GM21737 (cell line): ENCODE data around the gene SUPV3L1.
"Not testable (repeated sequence)": the region's sequence is repeated elsewhere in the genome, so short reads cannot be mapped to it uniquely, and the experiment has no call there.

Source experiments
- ATAC-seq: cut with Tn5 transposase; IDR thresholded peaks from one replicate; pipeline ENCODE4 v1.9.1; 2021; ENCODE audit warnings: mild to moderate bottlenecking, moderate library complexity; ENCODE audit not compliant: unreplicated experiment

SUPV3L1 gene

DNA sequence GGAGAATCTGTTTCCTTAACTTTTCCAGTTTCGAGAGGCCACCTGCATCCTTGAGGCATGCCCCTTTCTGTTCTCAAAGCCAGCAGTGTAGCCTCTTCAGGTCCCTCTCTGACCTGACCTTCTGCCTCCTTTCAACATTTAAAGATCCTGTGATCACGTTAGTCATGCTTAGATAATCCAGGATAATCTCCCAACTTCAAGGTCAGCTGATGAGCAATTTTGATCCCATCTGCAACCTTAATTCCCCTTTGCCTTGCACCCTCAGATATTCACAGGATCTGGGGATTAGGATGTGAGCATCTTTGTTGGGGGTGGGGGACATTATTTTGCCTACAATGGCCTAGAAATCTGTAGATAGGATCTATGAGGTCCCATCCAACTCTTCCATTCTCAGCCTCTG lies 48.1 kb downstream of the SUPV3L1 start:
- ATAC-seq: no peak

- ATAC-seq: no peak
These were observed 49.5 kb downstream of the SUPV3L1 start for GRCh38 chr10:69229616-69229916.

DNA sequence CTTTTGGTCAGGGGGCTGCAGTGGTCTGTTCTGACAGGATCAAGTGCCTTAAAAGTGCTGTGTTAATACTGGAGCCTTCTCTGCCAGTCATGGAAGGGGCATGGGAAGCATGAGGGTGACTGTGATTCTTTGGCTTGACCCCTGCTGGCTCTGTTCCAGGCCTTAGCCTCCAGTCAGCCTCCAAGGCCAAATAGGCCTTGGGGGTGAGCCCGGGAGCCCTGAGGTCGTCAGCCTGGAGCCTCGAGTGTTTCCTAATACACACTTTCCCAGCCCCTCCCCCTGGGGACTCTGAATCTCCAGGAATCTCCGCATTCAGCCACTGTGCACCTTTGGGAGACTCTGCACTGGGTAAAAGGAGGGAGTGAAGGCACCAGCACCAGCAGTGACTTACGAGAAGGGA lies 50.1 kb downstream of the SUPV3L1 start:
- no peak for ATAC-seq

- ATAC-seq: no peak
These were observed 52.2 kb downstream of the SUPV3L1 start for GRCh38 chr10:69232252-69232651.

GRCh38 chr10:69232736-69233480 lies 52.9 kb downstream of the SUPV3L1 start:
- ATAC-seq: no peak

DNA sequence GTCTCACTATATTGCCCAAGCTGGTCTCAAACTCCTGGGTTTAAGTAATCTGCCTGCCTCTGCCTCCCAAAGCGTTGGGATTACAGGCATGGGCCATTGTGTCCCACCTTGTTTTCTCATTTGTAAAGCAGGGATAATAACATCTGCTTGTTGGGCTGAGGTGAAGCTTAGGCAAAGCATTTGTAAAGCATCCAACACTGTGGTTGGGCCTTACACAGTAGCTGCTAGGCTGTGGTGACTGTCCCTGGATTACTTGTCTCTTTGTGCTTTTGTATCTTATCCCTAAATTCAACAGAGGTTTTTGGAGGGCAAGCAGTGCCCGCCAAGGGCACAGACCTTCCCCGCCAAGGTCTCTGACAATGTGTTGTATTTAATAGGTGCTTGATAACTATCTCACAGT lies 54.4 kb downstream of the SUPV3L1 start:
- no peak for ATAC-seq

DNA sequence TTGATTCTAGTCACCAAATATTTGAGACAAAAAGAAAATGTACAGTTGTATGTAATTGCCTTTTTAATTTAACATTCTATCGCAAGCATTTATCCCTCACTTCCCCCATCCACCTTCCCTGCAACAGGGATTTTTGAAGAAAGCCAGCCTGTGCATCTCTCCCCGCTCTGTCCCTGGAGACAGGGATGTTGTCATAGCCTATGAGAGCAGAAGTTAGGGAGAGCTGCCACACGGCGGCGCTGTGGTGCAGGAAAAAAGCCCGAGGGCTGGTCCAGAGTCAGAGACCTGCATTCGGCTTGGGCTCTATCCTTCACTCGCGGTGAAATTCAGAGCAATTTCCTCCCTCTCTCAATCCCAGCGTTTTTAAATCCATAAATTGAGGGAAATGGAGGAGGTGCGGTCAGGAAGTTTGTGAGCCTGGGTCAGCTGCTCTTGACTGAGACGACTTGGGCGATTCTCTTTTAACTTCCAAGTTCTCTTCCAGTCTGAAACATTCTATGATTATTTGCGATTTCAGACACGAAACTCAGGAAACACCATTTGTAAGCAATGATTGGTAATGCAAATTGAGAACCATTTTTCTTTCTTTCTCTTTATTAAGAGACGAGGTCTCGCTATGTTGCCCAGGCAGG lies 57.6 kb downstream of the SUPV3L1 start:
- ATAC-seq: peak; percentile 86

GRCh38 chr10:69239136-69239535 lies 59.1 kb downstream of the SUPV3L1 start:
- ATAC-seq: no peak

- no peak for ATAC-seq
These were observed 59.9 kb downstream of the SUPV3L1 start for GRCh38 chr10:69239816-69240434.

DNA sequence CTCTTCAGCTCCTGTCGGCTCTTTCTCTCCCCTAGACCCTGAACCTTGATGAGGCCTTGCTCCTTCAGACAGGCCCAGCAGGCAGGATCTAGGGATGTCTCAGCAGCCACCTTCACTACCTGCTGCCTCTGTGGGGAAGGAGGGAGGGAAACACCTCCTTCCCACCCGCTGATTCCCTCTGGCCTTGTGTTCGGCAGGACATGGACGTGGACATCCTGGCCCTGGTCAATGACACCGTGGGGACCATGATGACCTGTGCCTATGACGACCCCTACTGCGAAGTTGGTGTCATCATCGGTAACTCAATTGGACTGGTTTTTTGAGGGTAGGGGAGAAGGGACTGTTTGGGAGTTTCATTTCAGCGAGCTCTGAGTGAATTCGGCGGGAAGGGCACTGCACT lies 60.4 kb downstream of the SUPV3L1 start:
- no peak for ATAC-seq

DNA sequence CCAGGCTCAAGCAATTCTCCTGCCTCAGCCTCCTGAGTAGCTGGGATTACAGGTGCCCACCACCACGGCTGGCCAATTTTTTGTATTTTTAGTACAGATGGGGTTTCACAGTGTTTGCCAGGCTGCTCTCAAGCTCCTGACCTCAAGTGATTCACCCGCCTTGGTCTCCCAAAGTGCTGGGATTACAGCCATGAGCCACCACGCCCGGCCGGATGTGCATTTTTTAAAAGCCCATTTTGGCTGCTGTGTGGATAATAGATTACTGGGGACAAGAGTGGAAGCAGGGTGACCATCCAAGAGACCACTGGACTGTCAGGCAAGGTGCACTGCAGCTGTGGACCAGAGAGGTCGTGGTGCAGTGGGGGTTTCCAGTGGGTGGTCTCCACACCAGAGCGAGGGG lies 61.5 kb downstream of the SUPV3L1 start:
- no peak for ATAC-seq

DNA sequence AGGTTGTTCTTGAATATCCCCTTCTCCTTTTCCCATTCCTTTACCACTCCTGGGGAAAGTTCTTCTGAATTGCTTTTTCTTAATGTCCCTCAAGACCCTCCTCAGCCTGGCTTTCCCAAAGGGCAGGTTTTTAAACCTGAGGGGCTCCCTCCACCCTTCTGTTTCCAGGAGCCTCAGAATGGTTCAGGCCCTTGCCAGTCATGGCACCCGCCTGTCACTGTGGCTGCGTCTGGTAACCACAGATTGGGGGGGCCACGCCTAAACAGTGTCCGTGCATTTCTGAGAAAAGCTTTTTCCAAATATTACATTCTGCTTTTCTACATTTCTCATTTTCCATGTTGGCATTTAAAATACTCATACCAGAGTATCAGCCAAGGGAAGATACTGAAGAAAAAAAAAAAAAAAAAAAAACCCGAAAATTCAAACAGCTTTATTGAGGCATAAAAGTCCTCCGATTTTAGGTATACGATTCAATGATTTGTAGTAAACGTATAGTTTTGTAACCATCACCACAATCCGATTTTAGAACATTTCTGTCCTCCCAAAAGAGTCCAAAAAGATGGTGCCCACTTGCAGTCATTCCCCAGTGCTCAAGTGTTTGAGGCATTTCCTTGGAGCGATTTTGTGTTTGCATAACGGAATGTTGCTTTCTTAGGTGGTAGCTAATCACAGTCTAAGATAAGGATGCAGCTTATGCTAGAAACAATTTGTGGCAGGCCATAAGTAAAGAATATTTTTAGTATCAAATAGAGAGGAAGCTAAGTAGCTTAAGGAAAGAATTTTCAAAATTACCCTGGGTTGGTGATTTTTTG lies 62.2 kb downstream of the SUPV3L1 start:
- ATAC-seq: no peak

- no peak for ATAC-seq
These were observed 62.8 kb downstream of the SUPV3L1 start for GRCh38 chr10:69242852-69243212.

DNA sequence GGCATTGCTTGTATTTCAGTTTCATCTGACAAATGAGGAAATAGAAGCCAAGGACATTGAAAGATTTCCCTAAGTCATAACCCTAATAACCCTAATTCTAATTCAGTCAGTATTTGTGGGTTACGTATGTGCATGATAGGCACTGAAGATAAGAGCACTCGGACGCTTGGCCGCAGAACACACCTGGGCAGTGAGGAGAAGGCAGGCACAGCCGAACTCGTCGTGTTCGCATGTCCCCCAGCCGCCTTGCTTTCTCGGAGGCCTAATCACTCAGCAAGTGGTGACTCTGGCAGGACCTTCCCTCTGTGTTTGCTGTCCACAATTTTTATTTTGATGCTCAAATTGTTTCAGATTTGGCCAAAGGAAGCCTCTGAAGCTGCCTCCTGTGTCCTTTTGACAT lies 63.8 kb downstream of the SUPV3L1 start:
- ATAC-seq: no peak

DNA sequence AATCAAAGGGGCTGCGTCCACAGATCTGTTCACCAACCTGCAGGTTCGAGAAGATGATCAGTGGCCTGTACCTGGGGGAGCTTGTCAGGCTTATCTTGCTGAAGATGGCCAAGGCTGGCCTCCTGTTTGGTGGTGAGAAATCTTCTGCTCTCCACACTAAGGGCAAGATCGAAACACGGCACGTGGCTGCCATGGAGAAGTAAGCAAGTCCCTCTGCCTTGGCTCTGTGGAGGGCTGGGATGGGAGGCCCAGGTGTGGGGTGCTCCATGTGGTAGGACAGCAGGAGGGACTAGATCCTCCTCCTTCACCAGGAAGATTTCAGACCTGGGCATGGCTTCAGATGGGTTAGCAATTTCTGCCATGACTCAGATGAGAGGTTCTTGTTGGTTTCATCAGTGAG lies 66.0 kb downstream of the SUPV3L1 start:
- ATAC-seq: no peak

DNA sequence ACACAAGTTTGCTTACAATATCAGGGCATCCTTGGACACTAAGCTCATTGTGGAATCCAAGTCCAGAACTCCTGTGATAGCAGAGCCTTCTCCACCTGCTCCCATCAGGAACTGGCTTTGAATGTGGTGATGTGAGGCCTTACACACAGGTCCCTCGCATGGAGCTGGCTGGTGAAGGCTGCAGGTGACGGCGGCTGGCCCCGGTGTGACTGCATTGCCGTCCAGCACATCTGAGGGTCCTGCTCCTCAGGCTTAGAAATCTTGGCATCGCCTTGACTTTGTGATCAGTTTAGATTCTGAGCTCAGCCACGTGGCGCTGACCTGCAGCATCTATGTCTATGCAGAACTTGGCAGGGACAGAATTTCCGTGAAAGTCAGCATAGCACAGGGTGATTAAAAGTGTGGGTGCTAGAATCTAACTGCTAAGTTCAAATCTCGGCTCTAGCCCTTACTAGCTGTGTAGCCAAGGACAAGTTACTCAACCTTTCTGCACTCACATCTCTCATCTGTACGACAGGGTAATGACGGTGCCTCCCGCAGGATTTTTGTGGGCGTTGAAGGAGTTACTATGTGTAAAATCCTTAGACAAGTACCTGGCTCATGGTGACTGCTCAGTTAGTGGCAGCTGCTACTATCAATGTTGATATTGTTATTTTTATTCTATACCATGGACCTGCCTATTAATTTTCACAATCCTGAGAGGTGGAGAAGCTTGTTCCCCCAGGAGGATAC lies 66.7 kb downstream of the SUPV3L1 start:
- no peak for ATAC-seq

DNA sequence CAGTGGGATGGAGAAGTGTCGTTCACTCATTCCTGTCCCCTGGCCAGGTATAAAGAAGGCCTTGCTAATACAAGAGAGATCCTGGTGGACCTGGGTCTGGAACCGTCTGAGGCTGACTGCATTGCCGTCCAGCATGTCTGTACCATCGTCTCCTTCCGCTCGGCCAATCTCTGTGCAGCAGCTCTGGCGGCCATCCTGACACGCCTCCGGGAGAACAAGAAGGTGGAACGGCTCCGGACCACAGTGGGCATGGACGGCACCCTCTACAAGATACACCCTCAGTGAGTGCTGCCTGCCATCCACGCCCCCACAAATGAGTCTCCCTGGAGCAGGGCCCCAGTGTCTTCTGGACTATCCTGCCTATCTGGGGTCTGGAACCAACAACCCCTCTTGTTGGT lies 67.3 kb downstream of the SUPV3L1 start:
- ATAC-seq: no peak

DNA sequence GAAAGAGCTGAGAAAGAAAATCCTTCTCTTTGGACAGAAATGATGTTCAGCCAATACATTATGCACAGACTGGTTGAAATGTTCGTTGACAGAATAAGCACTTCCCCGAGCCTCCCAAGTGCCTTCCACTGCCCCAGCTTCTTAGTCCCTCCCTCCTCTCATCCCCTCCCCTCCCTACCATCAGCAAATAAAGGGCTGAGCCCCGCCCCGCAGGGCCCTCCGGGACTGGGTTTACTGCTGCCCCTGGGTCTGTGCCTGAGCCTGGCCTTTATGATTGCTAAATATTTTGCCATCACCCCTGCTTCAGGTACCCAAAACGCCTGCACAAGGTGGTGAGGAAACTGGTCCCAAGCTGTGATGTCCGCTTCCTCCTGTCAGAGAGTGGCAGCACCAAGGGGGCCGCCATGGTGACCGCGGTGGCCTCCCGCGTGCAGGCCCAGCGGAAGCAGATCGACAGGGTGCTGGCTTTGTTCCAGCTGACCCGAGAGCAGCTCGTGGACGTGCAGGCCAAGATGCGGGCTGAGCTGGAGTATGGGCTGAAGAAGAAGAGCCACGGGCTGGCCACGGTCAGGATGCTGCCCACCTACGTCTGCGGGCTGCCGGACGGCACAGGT lies 68.2 kb downstream of the SUPV3L1 start:
- ATAC-seq: no peak

GRCh38 chr10:69250041-69250440 lies 70.0 kb downstream of the SUPV3L1 start:
- ATAC-seq: no peak

DNA sequence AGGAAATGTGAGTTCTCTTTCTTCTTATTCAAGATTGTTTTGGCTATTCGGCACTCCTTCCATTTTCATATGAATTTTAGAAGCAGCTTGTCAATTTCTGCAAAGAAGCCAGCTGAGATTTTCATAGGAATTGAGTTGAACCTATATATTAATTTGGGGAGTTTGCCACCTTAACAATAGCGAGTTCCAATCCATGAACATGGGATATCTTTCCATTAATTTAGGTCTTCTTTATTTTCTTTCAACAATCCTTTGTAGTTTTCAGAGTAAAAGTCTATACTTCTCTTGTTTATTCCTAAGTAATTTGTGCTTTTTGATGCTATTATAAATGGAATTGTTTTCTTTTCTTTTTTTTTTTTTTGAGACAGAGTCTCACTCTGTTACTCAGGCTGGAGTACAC lies 71.4 kb downstream of the SUPV3L1 start:
- ATAC-seq: not testable (repeated sequence)

GRCh38 chr10:69253171-69253570 lies 73.1 kb downstream of the SUPV3L1 start:
- no peak for ATAC-seq
